IPS DF 6.9 (cell line): ENCODE measurements around the gene NR2C2.

Experiments
- DNase-seq: peaks from one replicate; pipeline ENCODE4 v3.0.0-alpha.2; 2013; ENCODE audit warnings: low read depth, low spot score
- H3K27ac ChIP-seq: one replicate; pipeline ENCODE4 v1.5.1; 2013; ENCODE audit warnings: low read length, control low read depth
- H3K27me3 ChIP-seq: 2 replicates; pipeline ENCODE4 v1.6.1; 2013; ENCODE audit warnings: mild to moderate bottlenecking, low read length; ENCODE audit not compliant: control insufficient read depth, insufficient read depth
- H3K36me3 ChIP-seq: 2 replicates; pipeline ENCODE4 v1.6.1; 2013; ENCODE audit warnings: low read length; ENCODE audit not compliant: control insufficient read depth, insufficient read depth
- H3K4me1 ChIP-seq: 2 replicates; pipeline ENCODE4 v1.6.1; 2013; ENCODE audit warnings: low read length; ENCODE audit not compliant: control insufficient read depth, insufficient read depth
- H3K4me3 ChIP-seq: 2 replicates; pipeline ENCODE4 v1.5.1; 2013; ENCODE audit warnings: mild to moderate bottlenecking, low read length
- H3K9me3 ChIP-seq: 2 replicates; pipeline ENCODE4 v1.6.1; 2013; ENCODE audit warnings: low read length, inconsistent platforms; ENCODE audit not compliant: control insufficient read depth, insufficient read depth
- WGBS: extraction: QIAGEN DNeasy Blood & Tissue Kit; methylation state at CpG from one replicate; pipeline ENCODE4 v1.1.7; 2013; ENCODE audit warnings: mixed read lengths, missing lambda C conversion rate; ENCODE audit not compliant: insufficient read length, insufficient coverage; 5-methylcytosine and 5-hydroxymethylcytosine counted together

Gene NR2C2

GRCh38 chr3:14921811-14922705, 25.3 kb upstream of the NR2C2 start:
- H3K36me3 ChIP-seq: no peaks in the 10 kb centered on the region
- DNase-seq: no peak
- no peaks in the 10 kb centered on the region for H3K4me1 ChIP-seq
- no CpG with 5 or more reads among the region's 21 CpGs for WGBS
- H3K27me3 ChIP-seq: no peaks in the 10 kb centered on the region
- no peak overlapping the region for H3K4me3 ChIP-seq
- no peaks in the 10 kb centered on the region for H3K9me3 ChIP-seq
- H3K27ac ChIP-seq: no peak overlapping the region

- Histone ChIP-seq H3K4me3 (no peak overlapping the region), H3K27ac (no peak overlapping the region), H3K4me1 (no peaks in the 10 kb centered on the region), H3K9me3 (no peaks in the 10 kb centered on the region), H3K27me3 (no peaks in the 10 kb centered on the region), H3K36me3 (no peaks in the 10 kb centered on the region)
- DNase-seq: no peak
- no CpG with 5 or more reads among the region's 13 CpGs for WGBS
Observed at GRCh38 chr3:14922863-14923262, 24.5 kb upstream of the NR2C2 start.

DNA sequence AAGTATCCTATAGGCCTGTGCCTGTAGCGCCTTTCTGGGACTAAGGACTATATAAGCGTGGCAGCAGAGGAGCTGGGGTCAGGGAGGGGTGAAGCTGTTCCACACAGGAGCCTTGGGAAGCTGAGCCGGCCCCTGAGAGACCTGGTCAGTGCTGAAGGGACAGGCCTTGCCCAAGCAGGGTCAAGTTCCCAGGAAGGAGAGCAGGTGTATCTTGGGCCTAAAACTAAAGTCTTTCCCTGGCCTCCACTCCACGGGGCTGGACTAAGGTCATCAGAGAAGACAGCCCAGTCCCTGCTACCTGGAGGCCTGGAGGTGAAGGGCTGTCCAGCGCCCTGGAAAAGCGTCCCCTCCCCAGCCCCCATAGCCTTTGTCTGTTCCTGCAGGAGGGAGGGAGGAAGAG, 23.9 kb upstream of the NR2C2 start:
- no peak overlapping the region for H3K4me3 ChIP-seq
- no peak overlapping the region for H3K27ac ChIP-seq
- no peaks in the 10 kb centered on the region for H3K4me1 ChIP-seq
- H3K27me3 ChIP-seq: no peaks in the 10 kb centered on the region
- no peaks in the 10 kb centered on the region for H3K9me3 ChIP-seq
- WGBS: no CpG with 5 or more reads among the region's 6 CpGs
- DNase-seq: no peak
- H3K36me3 ChIP-seq: no peaks in the 10 kb centered on the region

GRCh38 chr3:14925729-14926591, 21.4 kb upstream of the NR2C2 start:
- peak; percentile 76 for DNase-seq
- H3K4me1 ChIP-seq: no peaks in the 10 kb centered on the region
- no CpG with 5 or more reads among the region's 9 CpGs for WGBS
- no peak overlapping the region for H3K4me3 ChIP-seq
- no peak overlapping the region for H3K27ac ChIP-seq
- no peaks in the 10 kb centered on the region for H3K36me3 ChIP-seq
- no peaks in the 10 kb centered on the region for H3K9me3 ChIP-seq
- no peaks in the 10 kb centered on the region for H3K27me3 ChIP-seq

DNA sequence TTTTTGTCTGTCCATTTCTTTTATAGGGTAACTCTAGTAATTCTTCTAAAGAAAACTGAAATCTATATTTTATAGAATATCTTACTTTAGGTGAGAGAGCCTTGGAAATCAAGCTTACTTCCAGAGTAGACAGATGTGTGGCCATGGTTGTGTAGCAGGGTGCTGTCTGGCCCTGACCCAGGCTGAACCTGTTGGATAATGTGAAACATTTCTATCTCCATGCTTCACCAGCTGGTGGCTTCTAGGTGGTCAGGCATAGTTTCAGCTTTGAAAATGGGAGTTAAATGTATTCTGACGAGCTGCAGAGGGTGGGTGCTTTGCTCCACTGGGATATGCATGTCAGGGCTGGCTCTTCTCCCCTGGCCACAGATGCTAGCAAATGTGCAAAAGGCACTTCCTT, 20.8 kb upstream of the NR2C2 start:
- WGBS: no CpG with 5 or more reads among the region's 1 CpG
- Histone ChIP-seq H3K27me3 (no peaks in the 10 kb centered on the region), H3K4me3 (no peak overlapping the region), H3K36me3 (no peaks in the 10 kb centered on the region), H3K4me1 (no peaks in the 10 kb centered on the region), H3K27ac (no peak overlapping the region), H3K9me3 (no peaks in the 10 kb centered on the region)
- DNase-seq: no peak

GRCh38 chr3:14927308-14927707, 20.1 kb upstream of the NR2C2 start:
- no peak for DNase-seq
- Histone ChIP-seq H3K9me3 (no peaks in the 10 kb centered on the region), H3K27ac (no peak overlapping the region), H3K4me3 (no peak overlapping the region), H3K36me3 (no peaks in the 10 kb centered on the region), H3K4me1 (no peaks in the 10 kb centered on the region), H3K27me3 (no peaks in the 10 kb centered on the region)
- no CpG with 5 or more reads among the region's 5 CpGs for WGBS

- Histone ChIP-seq H3K4me3 (no peak overlapping the region), H3K27ac (no peak overlapping the region), H3K27me3 (no peaks in the 10 kb centered on the region), H3K36me3 (no peaks in the 10 kb centered on the region), H3K4me1 (no peaks in the 10 kb centered on the region), H3K9me3 (no peaks in the 10 kb centered on the region)
- no peak for DNase-seq
- WGBS: no CpG with 5 or more reads among the region's 2 CpGs
Observed at GRCh38 chr3:14929310-14930074, 17.9 kb upstream of the NR2C2 start.

GRCh38 chr3:14933820-14934425, 13.5 kb upstream of the NR2C2 start:
- no peak for DNase-seq
- H3K4me1 ChIP-seq: 0 out of 2 replicates have a peak, but pooled peaks cover 2% of the 10 kb centered on the region
- H3K27me3 ChIP-seq: no peaks in the 10 kb centered on the region
- no peak overlapping the region for H3K27ac ChIP-seq
- H3K9me3 ChIP-seq: no peaks in the 10 kb centered on the region
- no CpG with 5 or more reads among the region's 7 CpGs for WGBS
- no peaks in the 10 kb centered on the region for H3K36me3 ChIP-seq
- no peak overlapping the region for H3K4me3 ChIP-seq

DNA sequence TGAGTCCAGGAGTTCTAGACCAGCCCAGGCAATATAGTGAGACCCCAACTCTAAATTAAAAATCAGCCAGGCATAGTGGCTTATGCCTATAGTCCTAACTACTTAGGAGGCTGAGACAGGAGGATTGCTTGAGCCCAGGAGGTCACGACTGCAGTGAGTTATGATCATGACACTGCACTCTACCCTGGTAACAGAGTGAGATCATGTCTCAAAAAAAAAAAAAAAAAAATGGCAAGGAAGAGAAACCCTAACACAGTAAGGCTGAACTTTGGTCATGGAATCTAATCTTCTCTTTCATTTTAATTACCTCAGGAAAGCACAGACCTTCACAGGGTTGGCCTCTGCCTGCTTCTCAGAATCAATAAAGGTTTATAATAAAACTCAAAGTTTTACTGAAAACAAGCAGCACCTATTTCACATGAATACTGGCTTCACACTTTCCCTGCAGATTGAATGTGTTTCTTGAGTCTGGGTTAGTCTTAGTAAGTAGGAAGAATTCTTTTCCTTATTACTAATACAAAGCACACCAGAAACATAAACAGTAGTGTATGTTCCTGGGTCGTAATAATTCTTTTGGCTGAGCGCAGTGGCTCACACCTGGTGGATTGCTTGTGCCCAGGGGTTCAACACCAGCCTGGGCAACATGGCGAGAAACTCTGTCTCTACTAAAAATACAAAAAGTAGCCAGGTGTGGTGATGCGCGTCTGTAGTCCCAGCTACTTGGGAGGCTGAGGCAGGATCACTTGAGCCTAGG, 11.6 kb upstream of the NR2C2 start:
- no peaks in the 10 kb centered on the region for H3K9me3 ChIP-seq
- no peak overlapping the region for H3K4me3 ChIP-seq
- no peak for DNase-seq
- H3K27ac ChIP-seq: no peak overlapping the region
- no peaks in the 10 kb centered on the region for H3K27me3 ChIP-seq
- H3K36me3 ChIP-seq: no peaks in the 10 kb centered on the region
- 0 out of 2 replicates have a peak, but pooled peaks cover 2% of the 10 kb centered on the region for H3K4me1 ChIP-seq
- WGBS: no CpG with 5 or more reads among the region's 6 CpGs
